ENCODE data around the gene CPLX4. TPM values are rescaled to one million over a fixed set of nuclear protein-coding genes. Genes with fewer than 3 reads are reported as not detected.
A peak's percentile ranks its signal among the peaks of the same experiment; 100 is the strongest.

CPLX4 gene
- total RNA-seq, 1 donor, result not detected

GRCh38 chr18:59270689-59271257, 47.7 kb downstream of the CPLX4 start:
- no peak for DNase-seq (ENCODE audit: insufficient read length, low spot score, missing footprints)
- no peak overlapping the region for H2AFZ ChIP-seq (ENCODE audit: low read length)
- no peak for TF ChIP-seq CTCF (IDR thresholded peaks at IDR 0.05; ENCODE audit: extremely low read depth, low read depth, low read length)
- no peaks in the 10 kb centered on the region for H3K4me1 ChIP-seq (ENCODE audit: insufficient read depth, low read length)
- H3K4me2 ChIP-seq (ENCODE audit: insufficient read depth, low read length), result no peak overlapping the region
- no peak overlapping the region for H3K27ac ChIP-seq (ENCODE audit: low read depth, low read length)
- H3K79me2 ChIP-seq (ENCODE audit: insufficient read depth, low read length), result no peaks in the 10 kb centered on the region
- H4K20me1 ChIP-seq (ENCODE audit: insufficient read depth, low read length), result no peaks in the 10 kb centered on the region
- no peak overlapping the region for H3K4me3 ChIP-seq (ENCODE audit: insufficient read depth, low read length)
- H3K27me3 ChIP-seq (ENCODE audit: insufficient read depth, low read length), result peaks cover 98% of the 10 kb centered on the region
- H3K36me3 ChIP-seq (ENCODE audit: insufficient read depth, low read length), result no peaks in the 10 kb centered on the region
- peaks cover 4% of the 10 kb centered on the region for H3K9me3 ChIP-seq (ENCODE audit: low read depth, low read length)

GRCh38 chr18:59269563-59270119, 48.8 kb downstream of the CPLX4 start:
- Histone ChIP-seq H4K20me1 (ENCODE audit: insufficient read depth, low read length) (no peaks in the 10 kb centered on the region), H3K27me3 (ENCODE audit: insufficient read depth, low read length) (peaks cover 98% of the 10 kb centered on the region), H3K4me1 (ENCODE audit: insufficient read depth, low read length) (no peaks in the 10 kb centered on the region), H3K4me2 (ENCODE audit: insufficient read depth, low read length) (no peak overlapping the region), H2AFZ (ENCODE audit: low read length) (no peak overlapping the region), H3K79me2 (ENCODE audit: insufficient read depth, low read length) (no peaks in the 10 kb centered on the region), H3K9me3 (ENCODE audit: low read depth, low read length) (peaks cover 4% of the 10 kb centered on the region), H3K27ac (ENCODE audit: low read depth, low read length) (no peak overlapping the region), H3K36me3 (ENCODE audit: insufficient read depth, low read length) (no peaks in the 10 kb centered on the region), H3K4me3 (ENCODE audit: insufficient read depth, low read length) (no peak overlapping the region)
- no peak for TF ChIP-seq CTCF (IDR thresholded peaks at IDR 0.05; ENCODE audit: extremely low read depth, low read depth, low read length)
- peak; percentile 81 for DNase-seq (ENCODE audit: insufficient read length, low spot score, missing footprints)

- Histone ChIP-seq H3K79me2 (ENCODE audit: insufficient read depth, low read length) (no peaks in the 10 kb centered on the region), H3K4me1 (ENCODE audit: insufficient read depth, low read length) (no peaks in the 10 kb centered on the region), H2AFZ (ENCODE audit: low read length) (no peak overlapping the region), H3K27me3 (ENCODE audit: insufficient read depth, low read length) (peaks cover 98% of the 10 kb centered on the region), H3K27ac (ENCODE audit: low read depth, low read length) (no peak overlapping the region), H3K36me3 (ENCODE audit: insufficient read depth, low read length) (no peaks in the 10 kb centered on the region), H3K4me3 (ENCODE audit: insufficient read depth, low read length) (no peak overlapping the region), H3K9me3 (ENCODE audit: low read depth, low read length) (peaks cover 4% of the 10 kb centered on the region), H3K4me2 (ENCODE audit: insufficient read depth, low read length) (no peak overlapping the region), H4K20me1 (ENCODE audit: insufficient read depth, low read length) (no peaks in the 10 kb centered on the region)
- TF ChIP-seq CTCF (IDR thresholded peaks at IDR 0.05; ENCODE audit: extremely low read depth, low read depth, low read length), result no peak
- peak; percentile 90 for DNase-seq (ENCODE audit: insufficient read length, low spot score, missing footprints)
These were observed 49.5 kb downstream of the CPLX4 start for GRCh38 chr18:59268721-59269562.

GRCh38 chr18:59268127-59268720, 50.2 kb downstream of the CPLX4 start:
- Histone ChIP-seq H4K20me1 (ENCODE audit: insufficient read depth, low read length) (no peaks in the 10 kb centered on the region), H3K79me2 (ENCODE audit: insufficient read depth, low read length) (no peaks in the 10 kb centered on the region), H3K4me3 (ENCODE audit: insufficient read depth, low read length) (no peak overlapping the region), H2AFZ (ENCODE audit: low read length) (no peak overlapping the region), H3K4me2 (ENCODE audit: insufficient read depth, low read length) (no peak overlapping the region), H3K27me3 (ENCODE audit: insufficient read depth, low read length) (peaks cover 98% of the 10 kb centered on the region), H3K36me3 (ENCODE audit: insufficient read depth, low read length) (no peaks in the 10 kb centered on the region), H3K9me3 (ENCODE audit: low read depth, low read length) (peaks cover 4% of the 10 kb centered on the region), H3K27ac (ENCODE audit: low read depth, low read length) (no peak overlapping the region), H3K4me1 (ENCODE audit: insufficient read depth, low read length) (no peaks in the 10 kb centered on the region)
- no peak for TF ChIP-seq CTCF (IDR thresholded peaks at IDR 0.05; ENCODE audit: extremely low read depth, low read depth, low read length)
- peak; percentile 80 for DNase-seq (ENCODE audit: insufficient read length, low spot score, missing footprints)
